Activated naive CD4-positive, alpha-beta T cell treated with anti-CD3 and anti-CD28 coated beads, Interleukin-2, amount 50 U/mL, for 24 hours (primary cell): ENCODE measurements around the gene SSX3.
"Not testable (repeated sequence)": the region's sequence is repeated elsewhere in the genome, so short reads cannot be mapped to it uniquely, and the experiment has no call there.

Experiments
- H3K27ac Mint-ChIP-seq: one replicate; pipeline ENCODE4 v1.8.0; 2021; ENCODE audit warnings: mild to moderate bottlenecking, mixed read lengths
- H3K27me3 Mint-ChIP-seq: one replicate; pipeline ENCODE4 v1.8.0; 2021; ENCODE audit warnings: mixed read lengths
- H3K36me3 Mint-ChIP-seq: one replicate; pipeline ENCODE4 v1.8.0; 2021; ENCODE audit warnings: mixed read lengths
- H3K4me1 Mint-ChIP-seq: one replicate; pipeline ENCODE4 v1.8.0; 2021; ENCODE audit warnings: mixed read lengths
- H3K4me3 Mint-ChIP-seq: one replicate; pipeline ENCODE4 v1.8.0; 2021; ENCODE audit warnings: mild to moderate bottlenecking, mixed read lengths
- H3K9me3 Mint-ChIP-seq: one replicate; pipeline ENCODE4 v1.8.0; 2021; ENCODE audit warnings: mixed read lengths

The SSX3 gene, protein sequence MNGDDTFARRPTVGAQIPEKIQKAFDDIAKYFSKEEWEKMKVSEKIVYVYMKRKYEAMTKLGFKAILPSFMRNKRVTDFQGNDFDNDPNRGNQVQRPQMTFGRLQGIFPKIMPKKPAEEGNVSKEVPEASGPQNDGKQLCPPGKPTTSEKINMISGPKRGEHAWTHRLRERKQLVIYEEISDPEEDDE

DNA sequence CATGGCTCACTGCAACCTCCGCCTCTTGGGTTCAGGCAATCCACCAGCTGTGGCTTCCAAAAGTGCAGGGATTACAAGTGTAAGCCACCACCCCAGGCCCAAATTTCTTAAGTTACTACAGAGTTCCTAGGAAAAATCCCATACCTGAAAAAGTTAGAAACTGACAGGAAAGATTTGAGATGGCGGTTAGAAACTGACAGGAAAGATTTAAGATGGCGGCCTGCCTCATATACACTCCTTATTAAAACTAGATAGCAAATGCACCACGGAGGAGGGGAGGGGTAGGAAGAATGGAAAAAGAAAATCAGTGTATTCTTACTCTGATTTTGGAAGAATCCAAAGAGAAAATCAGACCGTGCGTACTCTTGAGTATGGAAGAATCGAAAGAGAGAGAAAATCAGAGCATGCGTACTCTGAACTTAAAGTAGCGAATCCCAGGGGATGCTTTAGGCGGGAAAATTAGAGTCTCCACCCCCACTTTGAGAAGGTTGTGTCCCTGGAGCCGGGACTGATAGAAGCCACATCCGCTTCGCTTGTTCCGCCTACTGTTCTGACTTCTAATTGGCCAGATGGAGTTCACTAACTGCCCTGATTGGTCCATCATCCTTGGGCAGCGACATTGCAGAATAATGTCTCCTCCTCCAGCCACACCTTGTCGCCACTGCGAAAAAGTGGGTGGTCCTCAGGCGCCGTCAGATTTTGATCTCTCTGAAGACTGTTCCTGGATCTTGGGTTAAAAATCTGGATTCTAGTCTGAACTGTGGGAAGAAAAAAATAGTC, at the start of gene SSX3:
TSS of gene SSX3 (minus strand) at position 389 of the 780 bp plus-strand sequence. CDS start 1,454 bp downstream, outside the sequence.
- not testable (repeated sequence) for H3K4me1 Mint-ChIP-seq, H3K9me3 Mint-ChIP-seq, H3K27ac Mint-ChIP-seq, H3K36me3 Mint-ChIP-seq, H3K27me3 Mint-ChIP-seq, H3K4me3 Mint-ChIP-seq

DNA sequence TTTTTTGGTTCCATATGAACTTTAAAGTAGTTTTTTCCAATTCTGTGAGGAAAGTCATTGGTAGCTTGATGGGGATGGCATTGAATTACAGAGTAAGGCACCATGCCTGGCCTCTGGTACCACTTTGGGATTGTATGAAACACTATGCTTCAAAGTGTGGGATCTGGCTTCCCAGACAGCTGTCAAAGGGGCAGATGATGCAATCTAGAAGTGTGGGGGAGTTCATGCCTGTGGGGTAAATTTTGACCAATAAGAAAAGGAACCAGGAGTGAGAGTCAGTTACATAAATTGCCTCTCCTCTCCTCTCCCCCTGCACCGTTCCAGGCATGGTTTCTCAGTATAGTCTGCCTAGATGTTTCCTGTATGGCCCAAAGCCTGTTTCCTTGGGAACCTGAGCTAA, 41.3 kb upstream of the SSX3 start:
- not testable (repeated sequence) for H3K36me3 Mint-ChIP-seq, H3K9me3 Mint-ChIP-seq, H3K27me3 Mint-ChIP-seq, H3K27ac Mint-ChIP-seq, H3K4me1 Mint-ChIP-seq, H3K4me3 Mint-ChIP-seq

GRCh38 chrX:48396931-48397330, 40.4 kb upstream of the SSX3 start:
- not testable (repeated sequence) for H3K27ac Mint-ChIP-seq, H3K4me3 Mint-ChIP-seq, H3K27me3 Mint-ChIP-seq, H3K9me3 Mint-ChIP-seq, H3K4me1 Mint-ChIP-seq, H3K36me3 Mint-ChIP-seq

DNA sequence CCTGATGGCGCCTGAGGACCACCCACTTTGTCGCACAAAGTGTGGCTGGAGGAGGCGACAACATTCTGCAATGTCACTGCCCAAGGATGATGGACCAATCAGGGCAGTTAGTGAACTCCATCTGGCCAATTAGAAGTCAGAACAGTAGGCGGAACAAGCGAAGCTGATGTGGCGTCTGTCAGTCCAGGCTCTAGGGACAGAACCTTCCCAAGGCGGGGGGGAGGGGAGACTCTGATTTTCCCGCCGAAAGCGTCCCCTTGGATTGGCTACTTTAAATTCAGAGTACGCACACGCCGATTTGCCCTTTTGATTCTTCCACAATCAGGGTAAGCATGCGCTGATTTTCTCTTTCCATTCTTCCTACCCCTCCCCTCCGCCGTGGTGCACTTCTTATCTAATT, 26.7 kb upstream of the SSX3 start, which contains the start of gene SSX4:
TSS of gene SSX4 (plus strand) at position 301 of the 400 bp plus-strand sequence. CDS start 515 bp downstream, outside the sequence.
- not testable (repeated sequence) for H3K27ac Mint-ChIP-seq, H3K36me3 Mint-ChIP-seq, H3K27me3 Mint-ChIP-seq, H3K4me3 Mint-ChIP-seq, H3K9me3 Mint-ChIP-seq, H3K4me1 Mint-ChIP-seq

- not testable (repeated sequence) for H3K36me3 Mint-ChIP-seq, H3K4me3 Mint-ChIP-seq, H3K9me3 Mint-ChIP-seq, H3K4me1 Mint-ChIP-seq, H3K27me3 Mint-ChIP-seq, H3K27ac Mint-ChIP-seq
Observed at GRCh38 chrX:48370408-48370807, 13.9 kb upstream of the SSX3 start.

DNA sequence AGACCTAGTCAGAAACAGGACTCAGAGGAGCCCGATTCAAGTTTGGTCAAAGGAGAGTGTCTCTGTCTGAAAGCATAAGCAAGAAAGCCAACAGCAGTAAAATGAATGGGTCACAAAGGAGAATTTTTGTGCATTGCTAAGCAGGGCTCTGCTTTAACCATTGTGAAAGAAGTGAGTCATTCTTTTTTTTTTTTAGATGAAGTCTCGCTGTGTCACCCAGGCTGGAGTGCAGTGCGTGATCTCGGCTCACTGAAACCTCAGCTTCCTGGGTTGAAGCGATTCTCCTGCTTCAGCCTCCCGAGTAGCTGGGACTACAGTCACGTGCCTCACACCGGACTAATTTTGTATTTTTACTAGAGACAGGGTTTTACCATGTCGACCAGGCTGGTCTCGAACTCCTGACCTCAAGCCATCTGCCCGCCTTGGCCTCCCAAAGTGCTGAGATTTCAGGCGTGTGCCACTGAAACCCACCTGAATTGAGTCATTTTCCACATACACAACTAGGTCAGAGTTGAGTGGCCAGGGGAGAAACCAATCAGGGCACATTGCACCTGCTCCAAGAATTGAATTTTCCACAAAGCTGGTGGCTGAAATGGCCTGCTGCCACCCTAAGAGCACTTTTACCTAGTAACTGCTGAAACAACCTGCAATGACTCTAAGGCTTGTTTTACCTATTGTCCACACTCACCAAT, 11.4 kb upstream of the SSX3 start:
- not testable (repeated sequence) for H3K27me3 Mint-ChIP-seq, H3K27ac Mint-ChIP-seq, H3K4me1 Mint-ChIP-seq, H3K36me3 Mint-ChIP-seq, H3K9me3 Mint-ChIP-seq, H3K4me3 Mint-ChIP-seq

GRCh38 chrX:48359281-48359680, 2.8 kb upstream of the SSX3 start:
- not testable (repeated sequence) for H3K4me3 Mint-ChIP-seq, H3K4me1 Mint-ChIP-seq, H3K9me3 Mint-ChIP-seq, H3K27ac Mint-ChIP-seq, H3K27me3 Mint-ChIP-seq, H3K36me3 Mint-ChIP-seq

DNA sequence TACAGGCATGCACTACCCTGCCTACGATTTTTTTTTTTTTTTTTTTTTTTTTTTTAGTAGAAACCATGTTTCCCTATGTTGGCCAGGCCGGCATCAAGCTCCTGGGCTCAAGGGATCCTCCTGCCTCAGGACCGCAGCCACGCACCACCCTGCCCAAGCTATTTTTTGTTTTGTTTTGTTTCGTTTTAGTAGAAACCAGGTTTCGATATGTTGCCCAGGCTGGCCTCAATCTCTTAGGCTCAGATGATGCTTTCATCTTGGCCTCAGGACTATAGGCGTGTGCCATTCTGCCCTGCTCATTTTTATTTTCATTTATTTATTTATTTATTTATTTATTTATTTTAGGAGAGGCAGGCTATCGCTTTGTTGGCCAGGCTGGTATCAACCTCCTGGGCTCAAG, 1.2 kb upstream of the SSX3 start:
- Mint-ChIP-seq H3K27me3 (no peaks in the 10 kb centered on the region), H3K4me3 (no peak overlapping the region), H3K36me3 (no peaks in the 10 kb centered on the region), H3K9me3 (no peaks in the 10 kb centered on the region), H3K27ac (no peak overlapping the region), H3K4me1 (no peaks in the 10 kb centered on the region)

GRCh38 chrX:48346059-48346458, 10.4 kb downstream of the SSX3 start:
- not testable (repeated sequence) for H3K4me3 Mint-ChIP-seq, H3K9me3 Mint-ChIP-seq, H3K36me3 Mint-ChIP-seq, H3K27ac Mint-ChIP-seq, H3K4me1 Mint-ChIP-seq, H3K27me3 Mint-ChIP-seq

GRCh38 chrX:48313996-48314395, 42.5 kb downstream of the SSX3 start:
- H3K4me1 Mint-ChIP-seq, H3K27ac Mint-ChIP-seq, H3K9me3 Mint-ChIP-seq, H3K36me3 Mint-ChIP-seq, H3K4me3 Mint-ChIP-seq, H3K27me3 Mint-ChIP-seq: not testable (repeated sequence)

GRCh38 chrX:48306175-48306574, 50.3 kb downstream of the SSX3 start:
- no peaks in the 10 kb centered on the region for H3K9me3 Mint-ChIP-seq
- no peak overlapping the region for H3K27ac Mint-ChIP-seq
- H3K4me1 Mint-ChIP-seq, result no peaks in the 10 kb centered on the region
- H3K36me3 Mint-ChIP-seq, result no peaks in the 10 kb centered on the region
- no peak overlapping the region for H3K4me3 Mint-ChIP-seq
- H3K27me3 Mint-ChIP-seq, result peaks cover 1% of the 10 kb centered on the region
